GM23248 (cell line): ENCODE measurements around the gene SHISA6. TPM values are rescaled to one million over a fixed set of nuclear protein-coding genes. Genes with fewer than 3 reads are reported as not detected.

ENCODE experiments used
- DNase-seq: peaks from one replicate; pipeline ENCODE4 v3.0.0-alpha.2; 2015
- H2AFZ ChIP-seq: fragments of 200-600 bp; sonication (generic); 2 replicates; pipeline ENCODE4 v1.6.1; 2016; ENCODE audit warnings: antibody characterized with exemption
- H3F3A ChIP-seq: fragments of 200-600 bp; sonication (generic); 2 replicates; pipeline ENCODE4 v1.6.1; 2016; ENCODE audit warnings: mild to moderate bottlenecking, antibody characterized with exemption, mixed run types; ENCODE audit not compliant: insufficient read depth
- H3K27ac ChIP-seq: fragments of 200-600 bp; sonication (generic); 2 replicates; pipeline ENCODE4 v1.5.1; 2016; ENCODE audit warnings: mild to moderate bottlenecking
- H3K27me3 ChIP-seq: fragments of 200-600 bp; sonication (generic); replicated peaks from 2 replicates; pipeline ENCODE4 v1.6.1; 2016; ENCODE audit warnings: mild to moderate bottlenecking; ENCODE audit not compliant: insufficient read depth
- H3K36me3 ChIP-seq: fragments of 200-600 bp; sonication (generic); 2 replicates; pipeline ENCODE4 v1.6.1; 2016; ENCODE audit warnings: low read depth, mild to moderate bottlenecking
- H3K4me1 ChIP-seq: fragments of 200-600 bp; sonication (generic); 2 replicates; pipeline ENCODE4 v1.6.1; 2016; ENCODE audit warnings: mild to moderate bottlenecking; ENCODE audit not compliant: insufficient read depth
- H3K4me2 ChIP-seq: fragments of 200-600 bp; sonication (generic); one replicate; pipeline ENCODE4 v1.6.1; 2016; ENCODE audit warnings: mild to moderate bottlenecking; ENCODE audit not compliant: unreplicated experiment
- H3K4me3 ChIP-seq: fragments of 200-600 bp; sonication (generic); 2 replicates; pipeline ENCODE4 v1.5.1; 2016; ENCODE audit warnings: mild to moderate bottlenecking
- H3K79me2 ChIP-seq: fragments of 200-600 bp; sonication (generic); 2 replicates; pipeline ENCODE4 v1.6.1; 2016; ENCODE audit warnings: mild to moderate bottlenecking; ENCODE audit not compliant: insufficient read depth
- H3K9ac ChIP-seq: fragments of 200-600 bp; sonication (generic); 2 replicates; pipeline ENCODE4 v1.6.1; 2016; ENCODE audit warnings: mild to moderate bottlenecking
- H3K9me2 ChIP-seq: fragments of 200-600 bp; sonication (generic); 2 replicates; pipeline ENCODE4 v1.6.1; 2016; ENCODE audit warnings: mixed run types, mild to moderate bottlenecking, moderate library complexity; ENCODE audit not compliant: insufficient read depth
- H3K9me3 ChIP-seq: fragments of 200-600 bp; sonication (generic); one replicate; pipeline ENCODE4 v1.6.1; 2017; ENCODE audit warnings: low read depth
- H4K20me1 ChIP-seq: fragments of 200-600 bp; sonication (generic); 2 replicates; pipeline ENCODE4 v1.6.0; 2016; ENCODE audit not compliant: insufficient read depth
- EZH2 ChIP-seq: fragments of 200-600 bp; sonication (generic); IDR thresholded peaks from 2 replicates; pipeline ENCODE4 v1.6.1; 2018; ENCODE audit warnings: antibody characterized with exemption, mild to moderate bottlenecking; ENCODE audit not compliant: insufficient read depth, poor library complexity, severe bottlenecking
- EZH2phosphoT487 ChIP-seq: fragments of 200-600 bp; sonication (generic); IDR thresholded peaks from 2 replicates; pipeline ENCODE4 v1.6.1; 2018; ENCODE audit warnings: antibody characterized with exemption, moderate library complexity, mild to moderate bottlenecking, low read depth; ENCODE audit not compliant: insufficient read depth
- WGBS, 2 experiments: methylation state at CpG; one replicate each; pipeline ENCODE4 v1.1.6; 2015 to 2017; ENCODE audit warnings: low lambda C conversion rate in 2 of 2, low coverage in 1 of 2; ENCODE audit errors: missing lambda C conversion rate in 2 of 2; 5-methylcytosine and 5-hydroxymethylcytosine counted together
- in situ Hi-C: fragments of 300-500 bp; cut with MboI; formaldehyde crosslinking; loops from 2 replicates; pipeline ENCODE4 v1.15.0; 2020
- polyA plus RNA-seq: library from polyadenylated mRNA; unstranded; fragments of >200 nt; fragmentation: Nextera tagmentation; extraction: Ambion mirVana; gene quantifications from 2 replicates; pipeline ENCODE4 v1.2.1, GENCODE V29; 2016
- total RNA-seq: library from RNA; depleted of rRNA; stranded (reverse); fragments of >200 nt; shearing (Covaris generic); gene quantifications from 2 replicates; pipeline ENCODE4 v1.2.3, GENCODE V29; 2014

SHISA6 gene
- total and polyA plus RNA-seq, 2 experiments from 2014 or later, result not detected

DNA sequence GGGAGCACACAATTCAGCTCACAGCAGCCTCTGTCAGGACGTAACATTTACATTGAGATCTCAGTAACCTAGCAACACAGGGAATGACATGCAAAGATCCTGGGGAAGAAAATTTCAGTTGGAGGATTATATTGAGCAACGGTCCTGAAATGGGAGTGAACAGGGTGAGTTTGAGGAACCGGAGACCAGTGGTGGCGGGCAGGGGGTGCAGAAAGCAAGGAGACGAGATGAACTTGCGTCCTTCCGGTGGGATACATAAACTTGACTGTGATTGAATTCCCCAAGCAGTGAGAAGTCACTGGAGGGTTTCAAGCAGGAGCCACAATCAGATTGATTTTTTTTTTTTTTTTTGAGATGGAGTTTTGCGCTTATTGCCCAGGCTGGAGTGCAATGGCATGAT, 51.5 kb downstream of the SHISA6 start:
- no peak overlapping the region for H3K9ac ChIP-seq
- TF ChIP-seq EZH2phosphoT487 (no peak), EZH2 (no peak)
- H3F3A ChIP-seq, result no peaks in the 10 kb centered on the region
- in situ Hi-C loops, result no loop called here
- no peaks in the 10 kb centered on the region for H3K9me3 ChIP-seq
- H3K4me3 ChIP-seq, result no peak overlapping the region
- H3K9me2 ChIP-seq, result no peaks in the 10 kb centered on the region
- H4K20me1 ChIP-seq, result no peaks in the 10 kb centered on the region
- no peaks in the 10 kb centered on the region for H3K36me3 ChIP-seq
- no peaks in the 10 kb centered on the region for H3K4me1 ChIP-seq
- no peaks in the 10 kb centered on the region for H3K79me2 ChIP-seq
- no peak for DNase-seq
- H3K27ac ChIP-seq, result no peak overlapping the region
- no peak overlapping the region for H2AFZ ChIP-seq
- no peak overlapping the region for H3K4me2 ChIP-seq
- WGBS, 2 experiments, result 49 to 55% methylated on average over 8 of the region's 8 CpGs
- no peaks in the 10 kb centered on the region for H3K27me3 ChIP-seq

- no peaks in the 10 kb centered on the region for H3K79me2 ChIP-seq
- WGBS, 2 experiments, result 53 to 54% methylated on average over 8 of the region's 8 CpGs
- H3K9me3 ChIP-seq, result no peaks in the 10 kb centered on the region
- no peak overlapping the region for H3K4me2 ChIP-seq
- H3K9ac ChIP-seq, result no peak overlapping the region
- no peak for TF ChIP-seq EZH2phosphoT487
- TF ChIP-seq EZH2, result no peak
- DNase-seq, result no peak
- no peaks in the 10 kb centered on the region for H3F3A ChIP-seq
- H3K36me3 ChIP-seq, result no peaks in the 10 kb centered on the region
- H3K4me3 ChIP-seq, result no peak overlapping the region
- H3K27me3 ChIP-seq, result no peaks in the 10 kb centered on the region
- H3K4me1 ChIP-seq, result no peaks in the 10 kb centered on the region
- H3K9me2 ChIP-seq, result no peaks in the 10 kb centered on the region
- no peaks in the 10 kb centered on the region for H4K20me1 ChIP-seq
- in situ Hi-C loops, result no loop called here
- no peak overlapping the region for H2AFZ ChIP-seq
- H3K27ac ChIP-seq, result no peak overlapping the region
Observed at GRCh38 chr17:11293480-11293879, 52.5 kb downstream of the SHISA6 start.

- no peak overlapping the region for H3K4me3 ChIP-seq
- H3K27me3 ChIP-seq, result no peaks in the 10 kb centered on the region
- WGBS, 2 experiments, result 57 to 61% methylated on average over 10 of the region's 10 CpGs
- no peaks in the 10 kb centered on the region for H3F3A ChIP-seq
- H3K79me2 ChIP-seq, result no peaks in the 10 kb centered on the region
- no peak overlapping the region for H3K27ac ChIP-seq
- no peak for DNase-seq
- H3K9ac ChIP-seq, result no peak overlapping the region
- no peak overlapping the region for H2AFZ ChIP-seq
- no peaks in the 10 kb centered on the region for H3K4me1 ChIP-seq
- H3K36me3 ChIP-seq, result no peaks in the 10 kb centered on the region
- no peak overlapping the region for H3K4me2 ChIP-seq
- in situ Hi-C loops, result no loop called here
- H4K20me1 ChIP-seq, result no peaks in the 10 kb centered on the region
- TF ChIP-seq EZH2, result no peak
- TF ChIP-seq EZH2phosphoT487, result no peak
- H3K9me2 ChIP-seq, result no peaks in the 10 kb centered on the region
- no peaks in the 10 kb centered on the region for H3K9me3 ChIP-seq
Observed at GRCh38 chr17:11294826-11295225, 53.8 kb downstream of the SHISA6 start.

GRCh38 chr17:11296994-11297393, 56.0 kb downstream of the SHISA6 start:
- H3K9me3 ChIP-seq, result no peaks in the 10 kb centered on the region
- H4K20me1 ChIP-seq, result no peaks in the 10 kb centered on the region
- no peaks in the 10 kb centered on the region for H3K27me3 ChIP-seq
- no peaks in the 10 kb centered on the region for H3K4me1 ChIP-seq
- H3K4me2 ChIP-seq, result no peak overlapping the region
- H3K9ac ChIP-seq, result no peak overlapping the region
- TF ChIP-seq EZH2phosphoT487, result no peak
- TF ChIP-seq EZH2, result no peak
- H2AFZ ChIP-seq, result no peak overlapping the region
- H3F3A ChIP-seq, result no peaks in the 10 kb centered on the region
- H3K4me3 ChIP-seq, result no peak overlapping the region
- no peaks in the 10 kb centered on the region for H3K9me2 ChIP-seq
- DNase-seq, result no peak
- H3K36me3 ChIP-seq, result no peaks in the 10 kb centered on the region
- in situ Hi-C loops, result no loop called here
- no peak overlapping the region for H3K27ac ChIP-seq
- 29 to 33% methylated on average over 4 of the region's 4 CpGs for WGBS, 2 experiments
- H3K79me2 ChIP-seq, result no peaks in the 10 kb centered on the region

DNA sequence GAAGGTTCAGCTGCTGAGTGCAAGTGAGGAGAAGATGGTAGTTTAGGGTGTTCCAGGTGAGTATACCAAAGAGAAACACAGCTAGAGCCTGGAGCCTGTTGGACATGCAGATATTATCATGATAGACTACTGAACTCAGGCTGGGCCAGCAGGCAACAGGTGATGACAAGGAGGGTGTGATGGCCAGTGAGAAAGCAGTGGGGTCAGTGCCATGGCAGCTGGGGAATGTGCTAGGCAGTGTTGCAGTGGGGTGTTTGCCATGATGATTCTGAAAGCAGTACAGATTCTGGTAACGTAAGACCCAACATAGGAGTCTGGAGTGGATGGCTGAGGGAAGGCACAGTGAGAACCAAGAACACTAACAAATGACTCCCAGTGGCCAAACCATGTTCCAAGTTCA, 57.4 kb downstream of the SHISA6 start:
- no peak overlapping the region for H3K4me3 ChIP-seq
- no peaks in the 10 kb centered on the region for H3F3A ChIP-seq
- TF ChIP-seq EZH2, result no peak
- TF ChIP-seq EZH2phosphoT487, result no peak
- H4K20me1 ChIP-seq, result no peaks in the 10 kb centered on the region
- no peak overlapping the region for H3K9ac ChIP-seq
- H3K27me3 ChIP-seq, result no peaks in the 10 kb centered on the region
- no peak overlapping the region for H3K27ac ChIP-seq
- H3K4me1 ChIP-seq, result no peaks in the 10 kb centered on the region
- H3K36me3 ChIP-seq, result no peaks in the 10 kb centered on the region
- WGBS, 2 experiments, result 31 to 63% methylated on average over 1 of the region's 1 CpG
- no peak overlapping the region for H3K4me2 ChIP-seq
- in situ Hi-C loops, result no loop called here
- H3K9me3 ChIP-seq, result no peaks in the 10 kb centered on the region
- no peaks in the 10 kb centered on the region for H3K79me2 ChIP-seq
- H2AFZ ChIP-seq, result no peak overlapping the region
- no peak for DNase-seq
- H3K9me2 ChIP-seq, result no peaks in the 10 kb centered on the region
